ENCODE results near the gene TOR1A. TPM values are rescaled to one million over a fixed set of nuclear protein-coding genes. Genes with fewer than 3 reads are reported as not detected.
"Not testable (repeated sequence)": the region's sequence is repeated elsewhere in the genome, so short reads cannot be mapped to it uniquely, and the experiment has no call there.

The TOR1A gene
- total RNA-seq, 1 donor from 2014 or later: 42.3 TPM

DNA sequence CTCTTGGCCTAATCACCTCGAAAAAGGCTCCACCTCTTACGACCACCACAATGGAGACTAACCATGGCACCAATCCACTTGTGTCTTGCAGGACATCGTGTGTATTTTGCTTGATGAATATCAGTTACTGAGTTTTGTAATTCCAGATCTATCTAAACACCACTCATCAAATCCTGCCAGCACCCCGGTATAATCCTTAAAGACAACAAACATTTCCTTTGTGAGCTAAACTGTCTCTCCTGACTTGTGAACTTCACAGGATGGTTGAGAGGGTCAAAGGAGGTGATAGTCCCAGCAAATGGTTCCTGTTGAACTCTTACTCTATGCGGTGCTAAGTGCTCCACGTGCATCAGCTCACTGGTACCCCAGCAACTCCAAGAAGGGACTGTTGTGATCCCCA is 25.0 kb downstream of the TOR1A start:
- H3K36me3 Mint-ChIP-seq (ENCODE audit: unreplicated experiment): no peaks in the 10 kb centered on the region
- TF ChIP-seq, protein P1, sequence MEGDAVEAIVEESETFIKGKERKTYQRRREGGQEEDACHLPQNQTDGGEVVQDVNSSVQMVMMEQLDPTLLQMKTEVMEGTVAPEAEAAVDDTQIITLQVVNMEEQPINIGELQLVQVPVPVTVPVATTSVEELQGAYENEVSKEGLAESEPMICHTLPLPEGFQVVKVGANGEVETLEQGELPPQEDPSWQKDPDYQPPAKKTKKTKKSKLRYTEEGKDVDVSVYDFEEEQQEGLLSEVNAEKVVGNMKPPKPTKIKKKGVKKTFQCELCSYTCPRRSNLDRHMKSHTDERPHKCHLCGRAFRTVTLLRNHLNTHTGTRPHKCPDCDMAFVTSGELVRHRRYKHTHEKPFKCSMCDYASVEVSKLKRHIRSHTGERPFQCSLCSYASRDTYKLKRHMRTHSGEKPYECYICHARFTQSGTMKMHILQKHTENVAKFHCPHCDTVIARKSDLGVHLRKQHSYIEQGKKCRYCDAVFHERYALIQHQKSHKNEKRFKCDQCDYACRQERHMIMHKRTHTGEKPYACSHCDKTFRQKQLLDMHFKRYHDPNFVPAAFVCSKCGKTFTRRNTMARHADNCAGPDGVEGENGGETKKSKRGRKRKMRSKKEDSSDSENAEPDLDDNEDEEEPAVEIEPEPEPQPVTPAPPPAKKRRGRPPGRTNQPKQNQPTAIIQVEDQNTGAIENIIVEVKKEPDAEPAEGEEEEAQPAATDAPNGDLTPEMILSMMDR (IDR thresholded peaks at IDR 0.05; ENCODE audit: partially characterized antibody, unreplicated experiment): no peak
- peaks cover 6% of the 10 kb centered on the region for H3K27me3 Mint-ChIP-seq (ENCODE audit: unreplicated experiment)
- no peak overlapping the region for H3K27ac Mint-ChIP-seq (ENCODE audit: unreplicated experiment)
- no peak overlapping the region for H3K4me3 Mint-ChIP-seq (ENCODE audit: unreplicated experiment)
- no peak for DNase-seq
- H3K9me3 Mint-ChIP-seq (ENCODE audit: unreplicated experiment): peaks cover 3% of the 10 kb centered on the region
- H3K4me1 Mint-ChIP-seq (ENCODE audit: low read depth, unreplicated experiment): no peaks in the 10 kb centered on the region

DNA sequence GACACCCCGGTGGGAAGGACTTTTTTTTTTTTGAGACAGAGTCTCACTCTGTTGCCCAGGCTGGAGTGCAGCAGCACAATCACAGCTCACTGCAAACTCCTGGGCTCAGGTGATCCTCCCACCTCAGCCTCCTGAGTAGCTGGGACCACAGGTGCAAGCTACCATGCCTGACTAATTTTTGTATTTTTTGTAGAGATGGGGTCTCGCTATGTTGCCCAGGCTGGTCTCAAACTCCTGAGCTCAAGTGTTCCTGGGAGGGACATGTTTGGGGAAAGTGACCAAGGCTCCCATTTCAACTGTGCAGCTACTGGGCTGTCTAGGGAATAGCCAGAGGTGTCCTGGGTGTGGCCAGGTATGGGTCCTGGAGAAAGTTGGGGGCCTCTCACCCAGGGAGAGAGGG is 27.9 kb downstream of the TOR1A start:
- not testable (repeated sequence) for H3K27me3 Mint-ChIP-seq (ENCODE audit: unreplicated experiment); DNase-seq; H3K27ac Mint-ChIP-seq (ENCODE audit: unreplicated experiment); H3K4me3 Mint-ChIP-seq (ENCODE audit: unreplicated experiment); H3K9me3 Mint-ChIP-seq (ENCODE audit: unreplicated experiment); H3K4me1 Mint-ChIP-seq (ENCODE audit: low read depth, unreplicated experiment); H3K36me3 Mint-ChIP-seq (ENCODE audit: unreplicated experiment)

DNA sequence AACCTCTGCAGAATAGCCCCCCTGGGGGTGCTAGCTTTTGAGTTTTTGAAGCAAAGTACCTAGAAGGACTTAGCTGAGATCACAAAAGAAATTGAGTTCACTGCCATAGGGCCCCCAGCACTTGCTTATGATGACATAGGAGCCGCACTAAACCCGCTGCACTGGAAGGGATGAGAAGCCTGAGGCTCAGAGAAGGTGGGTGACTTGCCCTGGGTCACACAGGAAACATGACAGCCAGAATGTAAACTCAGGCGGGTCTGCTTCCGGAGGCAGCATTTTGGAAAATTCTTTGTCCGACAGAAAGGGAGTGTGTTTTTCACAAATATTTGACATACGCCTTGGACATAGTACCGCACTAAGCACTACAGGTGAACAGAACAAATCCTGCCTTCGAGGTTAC is 29.4 kb downstream of the TOR1A start:
- H3K27me3 Mint-ChIP-seq (ENCODE audit: unreplicated experiment): peaks cover 4% of the 10 kb centered on the region
- H3K4me3 Mint-ChIP-seq (ENCODE audit: unreplicated experiment): no peak overlapping the region
- no peaks in the 10 kb centered on the region for H3K36me3 Mint-ChIP-seq (ENCODE audit: unreplicated experiment)
- no peak for DNase-seq
- peaks cover 1% of the 10 kb centered on the region for H3K9me3 Mint-ChIP-seq (ENCODE audit: unreplicated experiment)
- TF ChIP-seq, protein P1 (IDR thresholded peaks at IDR 0.05; ENCODE audit: partially characterized antibody, unreplicated experiment): no peak
- H3K4me1 Mint-ChIP-seq (ENCODE audit: low read depth, unreplicated experiment): no peaks in the 10 kb centered on the region
- no peak overlapping the region for H3K27ac Mint-ChIP-seq (ENCODE audit: unreplicated experiment)

DNA sequence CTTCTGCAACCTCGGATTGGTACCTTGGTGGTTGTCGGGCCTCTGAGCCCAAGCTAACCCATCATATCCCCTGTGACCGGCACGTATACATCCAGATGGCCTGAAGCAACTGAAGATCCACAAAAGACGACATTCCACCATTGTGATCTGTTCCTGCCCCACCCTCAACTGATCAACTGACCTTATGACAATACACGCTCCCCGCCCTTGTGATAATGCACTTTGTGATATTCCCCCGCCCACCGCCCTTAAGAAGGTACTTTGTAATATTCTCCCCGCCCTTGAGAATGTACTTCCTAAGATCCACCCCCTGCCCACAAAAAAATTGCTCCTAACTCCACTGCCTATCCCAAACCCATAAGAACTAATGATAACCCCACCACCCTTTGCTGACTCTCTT is 37.5 kb downstream of the TOR1A start:
- DNase-seq: no peak
- no peaks in the 10 kb centered on the region for H3K36me3 Mint-ChIP-seq (ENCODE audit: unreplicated experiment)
- no peak overlapping the region for H3K27ac Mint-ChIP-seq (ENCODE audit: unreplicated experiment)
- TF ChIP-seq, protein P1 (IDR thresholded peaks at IDR 0.05; ENCODE audit: partially characterized antibody, unreplicated experiment): no peak
- H3K27me3 Mint-ChIP-seq (ENCODE audit: unreplicated experiment): no peaks in the 10 kb centered on the region
- no peaks in the 10 kb centered on the region for H3K4me1 Mint-ChIP-seq (ENCODE audit: low read depth, unreplicated experiment)
- H3K4me3 Mint-ChIP-seq (ENCODE audit: unreplicated experiment): no peak overlapping the region
- H3K9me3 Mint-ChIP-seq (ENCODE audit: unreplicated experiment): peaks cover 2% of the 10 kb centered on the region

DNA sequence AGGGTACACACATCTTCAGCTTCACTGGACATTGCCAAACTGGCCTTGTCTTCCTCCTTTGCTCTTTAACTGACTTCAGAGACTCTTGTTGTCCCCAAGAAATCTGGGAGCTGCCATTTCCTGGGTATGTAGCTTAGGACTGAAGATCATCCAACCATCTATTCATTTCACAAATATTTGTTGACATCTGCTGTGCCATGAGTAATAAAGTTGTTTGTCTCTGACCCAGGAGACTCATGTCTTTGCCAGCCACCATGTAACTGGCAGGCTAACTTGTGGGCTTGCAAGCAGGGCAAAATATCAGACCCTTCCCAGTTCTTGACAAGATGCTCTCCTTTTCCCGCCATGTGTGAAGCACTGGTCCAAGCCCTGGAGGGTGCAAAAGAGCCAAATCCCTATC is 38.1 kb downstream of the TOR1A start:
- no peaks in the 10 kb centered on the region for H3K27me3 Mint-ChIP-seq (ENCODE audit: unreplicated experiment)
- no peak overlapping the region for H3K4me3 Mint-ChIP-seq (ENCODE audit: unreplicated experiment)
- no peak overlapping the region for H3K27ac Mint-ChIP-seq (ENCODE audit: unreplicated experiment)
- TF ChIP-seq, protein P1 (IDR thresholded peaks at IDR 0.05; ENCODE audit: partially characterized antibody, unreplicated experiment): no peak
- no peaks in the 10 kb centered on the region for H3K36me3 Mint-ChIP-seq (ENCODE audit: unreplicated experiment)
- peaks cover 2% of the 10 kb centered on the region for H3K9me3 Mint-ChIP-seq (ENCODE audit: unreplicated experiment)
- DNase-seq: no peak
- H3K4me1 Mint-ChIP-seq (ENCODE audit: low read depth, unreplicated experiment): no peaks in the 10 kb centered on the region

DNA sequence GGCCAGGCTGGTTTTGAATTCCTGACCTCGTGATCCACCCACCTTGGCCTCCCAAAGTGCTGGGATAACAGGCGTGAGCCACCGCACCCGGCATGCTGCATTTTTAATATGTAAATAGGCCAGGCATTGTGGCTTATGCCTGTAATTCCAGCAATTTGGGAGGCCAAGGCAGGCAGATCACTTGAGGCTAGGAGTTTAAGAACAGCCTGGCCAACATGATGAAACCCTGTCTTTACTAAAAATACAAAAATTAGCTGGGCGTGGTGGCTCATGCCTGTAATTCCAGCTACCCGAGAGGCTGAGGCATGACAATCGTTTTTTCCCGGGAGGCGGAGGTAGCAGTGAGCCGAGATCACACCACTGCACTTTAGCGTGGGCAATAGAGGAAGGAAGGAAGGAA is 39.0 kb downstream of the TOR1A start:
- not testable (repeated sequence) for H3K36me3 Mint-ChIP-seq (ENCODE audit: unreplicated experiment); H3K27me3 Mint-ChIP-seq (ENCODE audit: unreplicated experiment); H3K4me3 Mint-ChIP-seq (ENCODE audit: unreplicated experiment); H3K27ac Mint-ChIP-seq (ENCODE audit: unreplicated experiment); H3K4me1 Mint-ChIP-seq (ENCODE audit: low read depth, unreplicated experiment); H3K9me3 Mint-ChIP-seq (ENCODE audit: unreplicated experiment); DNase-seq

Data from glutamatergic neuron (in vitro differentiated cells).